HG03354 (cell line): ENCODE results near the gene GCM1.

Experiments
- ATAC-seq: cut with Tn5 transposase; IDR thresholded peaks from one replicate; pipeline ENCODE4 v1.9.1; 2021; ENCODE audit warnings: mild to moderate bottlenecking; ENCODE audit not compliant: unreplicated experiment, poor library complexity, severe bottlenecking

Gene GCM1

DNA sequence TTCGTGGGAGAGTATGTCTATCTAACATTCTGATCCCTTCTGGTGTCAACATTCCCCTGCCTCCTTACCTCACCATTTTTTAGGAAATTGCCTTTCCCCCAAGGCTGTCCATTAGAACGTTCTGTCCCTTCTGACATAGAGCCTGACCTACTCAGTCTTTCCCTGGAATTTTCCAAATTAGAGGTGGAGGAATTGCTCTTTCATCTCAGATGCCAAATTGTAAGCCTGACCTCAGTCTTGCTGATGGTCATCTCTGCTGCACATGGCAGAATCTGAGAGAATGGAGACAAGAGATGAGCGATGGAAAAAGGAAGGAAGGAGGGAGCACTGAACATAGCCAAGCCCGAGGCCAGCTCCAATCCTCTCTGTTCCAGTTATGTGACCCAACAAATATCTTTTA lies 5.4 kb upstream of the GCM1 start:
- ATAC-seq: no peak

DNA sequence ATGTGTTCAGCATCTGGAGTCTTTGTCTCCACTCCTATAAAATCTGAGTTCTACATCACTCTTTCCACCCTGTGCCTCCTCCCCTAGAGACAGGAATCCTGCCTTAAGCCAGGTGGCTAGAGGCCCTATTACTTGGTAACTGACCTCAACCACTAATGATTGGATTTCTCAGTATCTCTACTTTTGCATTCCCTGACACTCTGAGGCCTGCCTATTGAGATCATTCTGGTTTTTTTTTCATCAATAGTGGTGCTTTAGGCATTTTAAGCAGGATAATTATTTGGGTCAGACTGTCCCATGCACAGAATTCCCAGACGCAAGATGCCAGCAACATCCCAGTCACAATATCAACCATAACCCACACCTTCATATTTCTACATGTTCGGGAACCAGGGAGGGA lies 3.9 kb upstream of the GCM1 start:
- ATAC-seq: no peak

GRCh38 chr6:53151676-53152075 lies 3.0 kb upstream of the GCM1 start:
- no peak for ATAC-seq

DNA sequence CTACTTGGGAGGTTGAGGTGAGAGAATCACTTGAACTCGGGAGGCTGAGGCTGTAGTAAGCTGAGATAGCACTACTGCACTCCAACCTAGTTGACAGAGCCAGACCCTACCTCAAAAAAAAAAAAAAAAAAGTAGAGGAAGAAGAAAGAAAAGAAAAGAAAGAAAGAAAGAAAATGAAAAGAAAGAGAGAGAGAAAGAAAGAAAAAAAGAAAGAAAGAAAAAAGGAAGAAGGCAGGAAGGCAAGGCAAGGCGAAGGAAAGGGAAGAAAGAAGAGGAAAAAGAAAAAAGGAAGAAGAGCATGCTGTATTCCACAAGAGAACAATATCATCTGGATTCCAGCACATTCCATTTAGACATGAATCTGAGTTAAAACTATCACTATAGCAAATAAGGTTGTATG lies 3.8 kb downstream of the GCM1 start:
- no peak for ATAC-seq

DNA sequence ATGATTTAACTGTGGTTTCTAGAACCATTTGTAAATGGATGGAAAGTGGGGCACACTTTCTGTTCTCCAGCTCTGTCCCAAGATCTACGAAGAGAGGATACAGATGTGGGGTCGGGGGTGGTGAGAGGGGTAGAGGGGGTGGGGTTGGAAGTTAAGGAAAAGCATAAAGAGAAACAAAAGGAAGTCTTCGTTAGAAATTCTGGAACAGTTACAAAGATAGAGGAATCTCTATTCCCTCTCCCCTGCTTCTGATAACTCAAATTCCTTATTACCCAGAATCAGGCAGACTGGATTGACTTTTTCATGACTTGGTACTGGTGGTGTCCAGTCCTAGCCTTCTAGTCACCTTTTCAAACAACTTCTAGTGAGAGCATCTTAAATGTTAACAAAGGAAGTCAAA lies 4.9 kb downstream of the GCM1 start:
- ATAC-seq: no peak

DNA sequence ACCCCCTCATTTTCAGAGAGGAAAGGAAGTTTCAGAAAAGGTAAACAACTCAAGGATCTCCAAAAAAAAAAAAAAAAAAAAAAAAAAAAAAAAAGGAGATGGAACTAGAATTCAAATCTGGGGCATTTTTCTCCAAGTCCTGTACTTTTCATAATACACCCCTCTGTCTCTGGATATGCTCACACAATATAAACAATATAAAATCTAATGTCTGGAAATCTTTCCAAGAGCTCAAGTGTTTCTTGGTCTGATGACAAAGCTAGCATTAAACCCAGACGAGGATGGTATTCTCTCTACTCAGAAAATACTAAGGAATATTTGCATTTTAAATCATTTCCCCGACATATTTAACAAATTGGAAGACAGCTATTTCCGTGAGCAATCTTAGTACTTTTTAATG lies 5.8 kb downstream of the GCM1 start:
- ATAC-seq: no peak

DNA sequence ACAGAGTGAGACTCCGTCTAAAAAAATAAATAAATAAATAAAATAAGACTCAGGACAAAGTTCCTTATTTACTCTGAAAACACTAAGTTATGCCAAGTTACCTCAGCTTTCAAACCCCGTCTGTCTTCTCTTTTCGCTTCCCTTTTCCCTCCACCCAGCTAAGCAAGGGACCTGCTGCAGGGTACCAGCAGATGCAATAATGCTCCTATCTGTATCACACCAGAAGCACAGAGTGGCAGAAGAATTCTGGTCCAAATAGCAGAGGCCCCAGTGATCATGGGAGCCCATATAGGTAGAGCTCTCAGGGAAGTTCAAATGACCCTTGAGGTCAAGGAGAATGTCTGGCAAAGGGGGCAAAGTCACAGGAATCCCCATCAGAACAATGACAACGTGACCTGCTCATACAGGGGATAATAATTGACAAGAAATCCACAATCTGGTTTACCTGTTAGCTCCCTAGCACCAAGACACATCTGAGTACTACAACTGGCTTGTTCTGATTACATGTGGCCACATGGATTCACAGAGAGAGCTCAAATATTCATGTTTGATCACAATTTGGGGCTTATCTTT lies 8.7 kb downstream of the GCM1 start:
- no peak for ATAC-seq

DNA sequence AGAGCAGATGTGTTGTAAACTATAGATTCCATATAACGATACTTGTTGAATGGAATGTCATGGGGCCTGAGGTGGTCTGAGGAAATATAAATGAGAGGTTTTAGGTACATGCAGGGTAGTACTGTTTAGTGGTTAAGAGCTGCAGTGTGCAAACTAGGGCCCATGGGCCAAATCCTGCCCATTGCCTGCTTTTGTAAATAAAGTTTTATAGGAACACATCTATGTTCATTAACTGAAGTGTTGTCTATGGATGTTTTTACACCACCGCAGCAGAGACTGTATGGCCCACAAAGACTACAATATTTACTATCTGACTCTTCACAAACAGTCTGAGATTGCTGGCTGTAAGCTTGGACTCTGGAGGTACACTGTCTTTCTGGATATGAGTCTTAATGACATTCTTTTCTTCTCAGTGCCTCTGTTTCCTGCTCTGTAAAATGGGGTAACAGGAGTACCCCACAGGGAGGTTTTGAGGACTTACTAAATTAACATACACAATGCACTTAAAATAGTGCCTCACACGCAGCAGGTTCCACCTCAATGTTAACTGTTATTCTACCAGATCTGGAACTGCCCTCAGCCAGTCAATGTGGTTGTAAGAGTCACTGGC lies 12.5 kb downstream of the GCM1 start:
- no peak for ATAC-seq

DNA sequence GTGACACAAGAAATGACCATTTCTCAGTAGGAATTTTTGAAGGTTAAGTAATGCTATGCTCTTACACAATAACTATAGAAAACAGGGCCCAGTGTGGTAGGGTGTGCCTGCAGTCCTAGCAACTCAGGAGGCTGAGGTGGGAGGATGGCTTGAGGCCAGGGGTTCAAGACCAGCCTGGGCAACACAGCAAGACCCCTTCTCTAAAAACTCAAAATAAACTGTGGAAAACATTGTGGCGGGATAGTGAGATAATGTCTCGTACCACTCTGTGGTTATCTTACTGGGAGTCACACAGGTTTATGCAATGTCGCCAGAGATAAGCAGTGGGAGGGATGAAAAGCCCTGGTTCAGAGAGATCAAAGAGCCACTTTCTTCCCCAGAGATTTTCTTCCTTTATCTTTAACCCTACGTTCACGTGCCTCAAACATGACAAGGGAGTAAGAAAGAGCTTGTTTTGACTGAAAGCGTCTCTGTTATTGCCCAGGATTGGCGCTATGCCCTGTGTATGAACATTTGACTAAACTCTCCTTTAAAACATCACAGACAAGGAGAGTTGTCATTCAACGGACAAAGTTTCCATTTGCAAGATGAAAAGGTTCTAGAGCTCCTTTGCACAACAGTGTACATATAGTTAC lies 13.9 kb downstream of the GCM1 start:
- no peak for ATAC-seq

DNA sequence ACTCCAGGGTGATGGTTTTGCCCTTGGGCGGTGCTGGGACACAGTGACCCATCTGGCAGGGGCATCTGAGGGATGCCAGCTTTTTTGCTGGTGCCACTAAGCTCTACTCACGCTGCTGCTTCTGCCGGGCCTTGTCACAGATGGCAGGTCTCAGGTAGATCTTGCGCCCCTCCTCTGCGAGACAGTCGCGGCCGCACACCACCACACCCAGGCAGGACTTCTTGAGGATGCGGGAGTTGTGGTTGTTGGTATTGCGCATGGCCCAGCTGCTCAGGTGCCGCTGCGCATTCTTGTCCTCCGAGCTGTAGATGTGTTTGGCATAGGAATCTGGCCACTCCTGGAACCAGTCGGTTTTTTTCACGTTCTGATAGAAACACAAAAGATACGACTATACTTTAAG lies 14.7 kb downstream of the GCM1 start:
- no peak for ATAC-seq

GRCh38 chr6:53130569-53131290 lies 17.9 kb downstream of the GCM1 start:
- ATAC-seq: no peak

- ATAC-seq: no peak
Measured at GRCh38 chr6:53128842-53129241, 19.8 kb downstream of the GCM1 start.

DNA sequence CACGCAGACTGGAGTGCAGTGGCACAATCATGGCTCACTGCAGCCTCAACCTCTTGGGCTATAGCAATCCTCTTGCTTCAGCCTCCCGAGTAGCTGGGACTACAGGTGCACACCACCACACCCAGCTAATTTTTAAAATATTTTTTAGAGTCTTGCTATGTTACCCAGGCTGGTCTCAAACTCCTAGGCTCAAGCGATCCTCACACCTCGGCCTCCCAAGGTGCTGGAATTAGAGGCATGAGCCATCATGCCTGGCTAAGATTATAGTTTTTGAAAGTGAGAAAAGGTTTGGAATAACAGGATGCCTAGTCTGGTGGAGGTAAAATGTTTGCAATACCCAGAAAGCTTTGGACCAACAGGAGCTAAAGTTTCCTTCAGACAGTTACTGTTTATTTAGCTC lies 23.4 kb downstream of the GCM1 start:
- no peak for ATAC-seq

GRCh38 chr6:53124131-53124800 lies 24.4 kb downstream of the GCM1 start:
- no peak for ATAC-seq

GRCh38 chr6:53119772-53120409 lies 28.8 kb downstream of the GCM1 start:
- ATAC-seq: no peak

DNA sequence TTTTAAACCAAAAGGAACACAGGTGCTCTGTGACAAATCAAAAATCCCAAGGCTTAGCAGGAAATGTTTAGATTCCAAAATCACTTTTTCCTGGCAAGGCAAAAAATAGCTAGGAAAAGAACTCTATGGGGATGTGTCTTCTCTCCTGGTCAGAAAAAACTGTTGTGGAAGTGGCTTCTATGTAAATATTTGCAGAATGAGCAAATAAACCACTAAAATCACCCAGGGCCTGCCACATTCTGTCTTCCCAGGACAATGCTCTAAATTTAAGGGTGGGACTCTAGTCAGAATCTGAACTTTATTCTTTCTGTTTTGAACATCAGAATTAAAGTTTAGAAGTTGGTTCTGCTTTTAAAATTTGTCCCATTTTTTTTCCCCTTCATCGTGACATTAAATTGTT lies 29.3 kb downstream of the GCM1 start:
- ATAC-seq: no peak

- no peak for ATAC-seq
Measured at GRCh38 chr6:53115741-53116140, 32.9 kb downstream of the GCM1 start.

GRCh38 chr6:53115113-53115512 lies 33.5 kb downstream of the GCM1 start:
- ATAC-seq: no peak

GRCh38 chr6:53113742-53114141 lies 34.9 kb downstream of the GCM1 start:
- no peak for ATAC-seq

DNA sequence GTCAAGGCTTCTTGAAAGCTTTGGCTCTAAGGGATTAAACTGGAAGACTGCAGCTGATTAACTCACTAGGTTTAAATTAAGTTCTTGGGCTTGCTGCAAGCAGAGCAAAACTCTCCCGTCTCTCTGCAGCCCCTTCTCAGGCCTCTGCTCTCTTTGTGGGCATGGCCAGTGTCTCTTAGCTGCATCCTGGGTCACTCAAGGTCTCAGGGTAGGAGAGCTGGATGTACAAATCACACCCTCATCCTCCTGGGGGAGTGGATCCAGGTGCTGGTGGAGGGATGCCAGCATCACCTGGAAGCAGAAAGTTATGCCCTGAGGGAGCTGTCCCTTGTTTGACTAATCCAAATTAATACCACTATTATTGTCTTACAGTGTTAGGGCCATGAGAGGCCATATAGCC lies 35.8 kb downstream of the GCM1 start:
- no peak for ATAC-seq
